Measurements from ENCODE around the gene SSH2.

Gene SSH2

GRCh38 chr17:29929006-29929532, 959 bp downstream of the SSH2 start:
- Histone ChIP-seq H3K79me2 (ENCODE audit: insufficient read depth, low read length) (peaks cover 66% of the 10 kb centered on the region), H2AFZ (ENCODE audit: low read depth, low read length) (peak overlapping the region; percentile 97), H3K36me3 (ENCODE audit: insufficient read depth, low read length) (peaks cover 18% of the 10 kb centered on the region), H3K4me3 (ENCODE audit: low read depth in 1 of 2, low read length in 2 of 2) (peak overlapping the region; percentile 71 to 76), H3K4me1 (ENCODE audit: insufficient read depth, low read length) (peaks cover 40% of the 10 kb centered on the region), H3K4me2 (ENCODE audit: insufficient read depth, low read length) (peak overlapping the region; percentile 70), H3K27me3 (ENCODE audit: insufficient read depth, low read length, poor library complexity) (no peaks in the 10 kb centered on the region), H3K9me3 (ENCODE audit: insufficient read depth, low read length, severe bottlenecking) (no peaks in the 10 kb centered on the region), H3K27ac (ENCODE audit: low read length) (peak overlapping the region; percentile 97), H3K9ac (ENCODE audit: low read depth, low read length) (peak overlapping the region; percentile 93), H4K20me1 (ENCODE audit: insufficient read depth, low read length) (peaks cover 39% of the 10 kb centered on the region; the same call in 1 of the 2 replicates)
- DNase-seq (peak; percentile 62), ATAC-seq (ENCODE audit: insufficient read depth, low read depth) (no peak)
- TF ChIP-seq CTCF (IDR thresholded peaks at IDR 0.05; ENCODE audit: borderline replicate concordance, extremely low read depth, low read length, poor library complexity, severe bottlenecking) (no peak), EZH2 (IDR thresholded peaks at IDR 0.05; ENCODE audit: borderline replicate concordance, low read depth, low read length, severe bottlenecking) (no peak)

- H3K4me1 ChIP-seq (ENCODE audit: insufficient read depth, low read length): peaks cover 40% of the 10 kb centered on the region
- peaks cover 81% of the 10 kb centered on the region for H3K79me2 ChIP-seq (ENCODE audit: insufficient read depth, low read length)
- peak overlapping the region; percentile 93; the same call in 1 of the 2 replicates for H3K9ac ChIP-seq (ENCODE audit: low read depth, low read length)
- no peak for ATAC-seq (ENCODE audit: insufficient read depth, low read depth)
- H4K20me1 ChIP-seq (ENCODE audit: insufficient read depth, low read length): peaks cover 42% of the 10 kb centered on the region; the same call in 1 of the 2 replicates
- H2AFZ ChIP-seq (ENCODE audit: low read depth, low read length): no peak overlapping the region
- no peaks in the 10 kb centered on the region for H3K27me3 ChIP-seq (ENCODE audit: insufficient read depth, low read length, poor library complexity)
- TF ChIP-seq EZH2 (IDR thresholded peaks at IDR 0.05; ENCODE audit: borderline replicate concordance, low read depth, low read length, severe bottlenecking) (no peak), CTCF (IDR thresholded peaks at IDR 0.05; ENCODE audit: borderline replicate concordance, extremely low read depth, low read length, poor library complexity, severe bottlenecking) (no peak)
- no peaks in the 10 kb centered on the region for H3K9me3 ChIP-seq (ENCODE audit: insufficient read depth, low read length, severe bottlenecking)
- peaks cover 18% of the 10 kb centered on the region for H3K36me3 ChIP-seq (ENCODE audit: insufficient read depth, low read length)
- DNase-seq: no peak
- H3K27ac ChIP-seq (ENCODE audit: low read length): no peak overlapping the region
- H3K4me3 ChIP-seq (ENCODE audit: low read depth in 1 of 2, low read length in 2 of 2): peak overlapping the region in 1 of 2 experiments; percentile 71; a peak in 3 of 4 replicates
- H3K4me2 ChIP-seq (ENCODE audit: insufficient read depth, low read length): peak overlapping the region; percentile 70
Observed at GRCh38 chr17:29927546-29927945, 2.5 kb downstream of the SSH2 start.

- Histone ChIP-seq H3K4me2 (ENCODE audit: insufficient read depth, low read length) (no peak overlapping the region), H3K79me2 (ENCODE audit: insufficient read depth, low read length) (peaks cover 99% of the 10 kb centered on the region), H3K4me3 (ENCODE audit: low read depth in 1 of 2, low read length in 2 of 2) (no peak overlapping the region), H4K20me1 (ENCODE audit: insufficient read depth, low read length) (peaks cover 51% of the 10 kb centered on the region), H3K9ac (ENCODE audit: low read depth, low read length) (no peak overlapping the region), H2AFZ (ENCODE audit: low read depth, low read length) (no peak overlapping the region), H3K27ac (ENCODE audit: low read length) (no peak overlapping the region), H3K36me3 (ENCODE audit: insufficient read depth, low read length) (peaks cover 28% of the 10 kb centered on the region), H3K4me1 (ENCODE audit: insufficient read depth, low read length) (peaks cover 30% of the 10 kb centered on the region), H3K27me3 (ENCODE audit: insufficient read depth, low read length, poor library complexity) (no peaks in the 10 kb centered on the region), H3K9me3 (ENCODE audit: insufficient read depth, low read length, severe bottlenecking) (no peaks in the 10 kb centered on the region)
- no peak for DNase-seq
- ATAC-seq (ENCODE audit: insufficient read depth, low read depth): no peak
- TF ChIP-seq EZH2 (IDR thresholded peaks at IDR 0.05; ENCODE audit: borderline replicate concordance, low read depth, low read length, severe bottlenecking) (no peak), CTCF (IDR thresholded peaks at IDR 0.05; ENCODE audit: borderline replicate concordance, extremely low read depth, low read length, poor library complexity, severe bottlenecking) (no peak)
Observed at GRCh38 chr17:29924786-29925185, 5.2 kb downstream of the SSH2 start.
